ENCODE data around the gene ZNF408. TPM values are rescaled to one million over a fixed set of nuclear protein-coding genes. Genes with fewer than 3 reads are reported as not detected.
A peak's percentile ranks its signal among the peaks of the same experiment; 100 is the strongest.

ZNF408 gene
- total RNA-seq, 1 experiment from 2014 or later: 15.2 TPM

DNA sequence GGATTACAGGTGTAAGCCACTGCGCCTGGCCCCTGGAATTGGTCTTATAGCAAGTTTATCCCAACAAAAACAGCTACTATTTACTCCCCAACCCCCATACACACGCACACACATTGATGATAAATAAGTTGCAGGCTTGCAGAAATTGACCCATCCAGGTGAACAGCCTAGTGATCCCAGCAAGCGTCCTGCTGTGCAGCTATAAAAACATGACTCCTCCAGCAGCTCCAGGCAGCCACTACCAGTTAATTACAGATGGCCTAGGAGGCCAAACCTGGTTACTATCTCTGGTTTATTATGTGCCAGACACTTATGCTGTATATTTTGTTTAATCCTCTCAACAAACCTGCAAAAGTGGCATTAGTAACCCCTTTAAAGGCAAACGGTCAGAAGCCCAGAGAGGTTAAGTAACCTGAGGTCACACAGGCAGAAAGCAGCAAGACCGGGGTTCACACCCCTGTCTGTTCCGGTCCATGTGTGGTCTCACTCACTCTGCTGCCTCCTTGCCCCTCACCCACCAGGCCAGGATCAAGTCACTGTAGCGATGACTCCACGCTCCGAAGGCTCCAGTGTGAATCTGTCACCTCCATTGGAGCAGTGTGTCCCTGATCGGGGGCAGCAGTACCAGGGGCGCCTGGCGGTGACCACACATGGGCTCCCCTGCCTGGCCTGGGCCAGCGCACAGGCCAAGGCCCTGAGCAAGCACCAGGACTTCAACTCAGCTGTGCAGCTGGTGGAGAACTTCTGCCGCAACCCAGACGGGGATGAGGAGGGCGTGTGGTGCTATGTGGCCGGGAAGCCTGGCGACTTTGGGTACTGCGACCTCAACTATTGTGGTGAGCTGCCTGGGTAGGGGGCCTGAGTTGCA is 24.7 kb downstream of the ZNF408 start:
- Mint-ChIP-seq H3K4me3 (no peak overlapping the region), H3K9me3 (no peaks in the 10 kb centered on the region), H3K4me1 (peaks cover 10% of the 10 kb centered on the region), H3K27ac (no peak overlapping the region), H3K36me3 (no peaks in the 10 kb centered on the region), H3K27me3 (ENCODE audit: low read depth) (no peaks in the 10 kb centered on the region)
- no peak for TF ChIP-seq CREM (CRISPR knock-in tag; IDR thresholded peaks at IDR 0.05)
- TF ChIP-seq, protein P1, sequence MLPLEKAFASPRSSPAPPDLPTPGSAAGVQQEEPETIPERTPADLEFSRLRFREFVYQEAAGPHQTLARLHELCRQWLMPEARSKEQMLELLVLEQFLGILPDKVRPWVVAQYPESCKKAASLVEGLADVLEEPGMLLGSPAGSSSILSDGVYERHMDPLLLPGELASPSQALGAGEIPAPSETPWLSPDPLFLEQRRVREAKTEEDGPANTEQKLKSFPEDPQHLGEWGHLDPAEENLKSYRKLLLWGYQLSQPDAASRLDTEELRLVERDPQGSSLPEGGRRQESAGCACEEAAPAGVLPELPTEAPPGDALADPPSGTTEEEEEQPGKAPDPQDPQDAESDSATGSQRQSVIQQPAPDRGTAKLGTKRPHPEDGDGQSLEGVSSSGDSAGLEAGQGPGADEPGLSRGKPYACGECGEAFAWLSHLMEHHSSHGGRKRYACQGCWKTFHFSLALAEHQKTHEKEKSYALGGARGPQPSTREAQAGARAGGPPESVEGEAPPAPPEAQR (CRISPR knock-in tag; IDR thresholded peaks at IDR 0.05): no peak
- no peak for TF ChIP-seq ZNF671 (CRISPR knock-in tag; IDR thresholded peaks at IDR 0.05)
- TF ChIP-seq JAZF1 (CRISPR knock-in tag; IDR thresholded peaks at IDR 0.05): no peak
- TF ChIP-seq, protein P2, sequence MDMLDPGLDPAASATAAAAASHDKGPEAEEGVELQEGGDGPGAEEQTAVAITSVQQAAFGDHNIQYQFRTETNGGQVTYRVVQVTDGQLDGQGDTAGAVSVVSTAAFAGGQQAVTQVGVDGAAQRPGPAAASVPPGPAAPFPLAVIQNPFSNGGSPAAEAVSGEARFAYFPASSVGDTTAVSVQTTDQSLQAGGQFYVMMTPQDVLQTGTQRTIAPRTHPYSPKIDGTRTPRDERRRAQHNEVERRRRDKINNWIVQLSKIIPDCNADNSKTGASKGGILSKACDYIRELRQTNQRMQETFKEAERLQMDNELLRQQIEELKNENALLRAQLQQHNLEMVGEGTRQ (CRISPR knock-in tag; IDR thresholded peaks at IDR 0.05): no peak
- TF ChIP-seq CBFB (CRISPR knock-in tag; IDR thresholded peaks at IDR 0.05; ENCODE audit: low read depth): no peak
- TF ChIP-seq FOXP1 (CRISPR knock-in tag; IDR thresholded peaks at IDR 0.05; ENCODE audit: borderline replicate concordance): no peak
- TF ChIP-seq, protein P3, sequence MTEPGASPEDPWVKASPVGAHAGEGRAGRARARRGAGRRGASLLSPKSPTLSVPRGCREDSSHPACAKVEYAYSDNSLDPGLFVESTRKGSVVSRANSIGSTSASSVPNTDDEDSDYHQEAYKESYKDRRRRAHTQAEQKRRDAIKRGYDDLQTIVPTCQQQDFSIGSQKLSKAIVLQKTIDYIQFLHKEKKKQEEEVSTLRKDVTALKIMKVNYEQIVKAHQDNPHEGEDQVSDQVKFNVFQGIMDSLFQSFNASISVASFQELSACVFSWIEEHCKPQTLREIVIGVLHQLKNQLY (CRISPR knock-in tag; IDR thresholded peaks at IDR 0.05): no peak
- TF ChIP-seq, protein P4, sequence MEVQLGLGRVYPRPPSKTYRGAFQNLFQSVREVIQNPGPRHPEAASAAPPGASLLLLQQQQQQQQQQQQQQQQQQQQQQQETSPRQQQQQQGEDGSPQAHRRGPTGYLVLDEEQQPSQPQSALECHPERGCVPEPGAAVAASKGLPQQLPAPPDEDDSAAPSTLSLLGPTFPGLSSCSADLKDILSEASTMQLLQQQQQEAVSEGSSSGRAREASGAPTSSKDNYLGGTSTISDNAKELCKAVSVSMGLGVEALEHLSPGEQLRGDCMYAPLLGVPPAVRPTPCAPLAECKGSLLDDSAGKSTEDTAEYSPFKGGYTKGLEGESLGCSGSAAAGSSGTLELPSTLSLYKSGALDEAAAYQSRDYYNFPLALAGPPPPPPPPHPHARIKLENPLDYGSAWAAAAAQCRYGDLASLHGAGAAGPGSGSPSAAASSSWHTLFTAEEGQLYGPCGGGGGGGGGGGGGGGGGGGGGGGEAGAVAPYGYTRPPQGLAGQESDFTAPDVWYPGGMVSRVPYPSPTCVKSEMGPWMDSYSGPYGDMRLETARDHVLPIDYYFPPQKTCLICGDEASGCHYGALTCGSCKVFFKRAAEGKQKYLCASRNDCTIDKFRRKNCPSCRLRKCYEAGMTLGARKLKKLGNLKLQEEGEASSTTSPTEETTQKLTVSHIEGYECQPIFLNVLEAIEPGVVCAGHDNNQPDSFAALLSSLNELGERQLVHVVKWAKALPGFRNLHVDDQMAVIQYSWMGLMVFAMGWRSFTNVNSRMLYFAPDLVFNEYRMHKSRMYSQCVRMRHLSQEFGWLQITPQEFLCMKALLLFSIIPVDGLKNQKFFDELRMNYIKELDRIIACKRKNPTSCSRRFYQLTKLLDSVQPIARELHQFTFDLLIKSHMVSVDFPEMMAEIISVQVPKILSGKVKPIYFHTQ (CRISPR knock-in tag; IDR thresholded peaks at IDR 0.05): no peak
- TF ChIP-seq, protein P5, sequence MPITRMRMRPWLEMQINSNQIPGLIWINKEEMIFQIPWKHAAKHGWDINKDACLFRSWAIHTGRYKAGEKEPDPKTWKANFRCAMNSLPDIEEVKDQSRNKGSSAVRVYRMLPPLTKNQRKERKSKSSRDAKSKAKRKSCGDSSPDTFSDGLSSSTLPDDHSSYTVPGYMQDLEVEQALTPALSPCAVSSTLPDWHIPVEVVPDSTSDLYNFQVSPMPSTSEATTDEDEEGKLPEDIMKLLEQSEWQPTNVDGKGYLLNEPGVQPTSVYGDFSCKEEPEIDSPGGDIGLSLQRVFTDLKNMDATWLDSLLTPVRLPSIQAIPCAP (CRISPR knock-in tag; IDR thresholded peaks at IDR 0.05): no peak
- TF ChIP-seq NR1H2 (CRISPR knock-in tag; IDR thresholded peaks at IDR 0.05): no peak
- TF ChIP-seq ZNF232 (CRISPR knock-in tag; IDR thresholded peaks at IDR 0.05): no peak
- TF ChIP-seq TEAD1 (CRISPR knock-in tag; IDR thresholded peaks at IDR 0.05): no peak
- TF ChIP-seq, protein P6, sequence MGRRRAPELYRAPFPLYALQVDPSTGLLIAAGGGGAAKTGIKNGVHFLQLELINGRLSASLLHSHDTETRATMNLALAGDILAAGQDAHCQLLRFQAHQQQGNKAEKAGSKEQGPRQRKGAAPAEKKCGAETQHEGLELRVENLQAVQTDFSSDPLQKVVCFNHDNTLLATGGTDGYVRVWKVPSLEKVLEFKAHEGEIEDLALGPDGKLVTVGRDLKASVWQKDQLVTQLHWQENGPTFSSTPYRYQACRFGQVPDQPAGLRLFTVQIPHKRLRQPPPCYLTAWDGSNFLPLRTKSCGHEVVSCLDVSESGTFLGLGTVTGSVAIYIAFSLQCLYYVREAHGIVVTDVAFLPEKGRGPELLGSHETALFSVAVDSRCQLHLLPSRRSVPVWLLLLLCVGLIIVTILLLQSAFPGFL (CRISPR knock-in tag; IDR thresholded peaks at IDR 0.05; ENCODE audit: borderline replicate concordance): no peak
- TF ChIP-seq MYBL2 (CRISPR knock-in tag; IDR thresholded peaks at IDR 0.05): no peak
- no peak for TF ChIP-seq MXD4 (CRISPR knock-in tag; IDR thresholded peaks at IDR 0.05; ENCODE audit: borderline replicate concordance)
- no peak for TF ChIP-seq OVOL2 (CRISPR knock-in tag; IDR thresholded peaks at IDR 0.05; ENCODE audit: borderline replicate concordance)
- TF ChIP-seq NFYB (CRISPR knock-in tag; conservative IDR thresholded peaks at IDR 0.05; ENCODE audit: low read depth): no peak
- ChIA-PET CTCF (interaction anchor here (1.9 kb wide), 1 partner anchor 428 kb away, joined by 7 read pairs; no protein-coding TSS in a partner anchor), POLR2A (no interaction called here)
- peak; percentile 29; the same call in 1 of the 2 replicates for ATAC-seq
- no peak for DNase-seq (ENCODE audit: low spot score)
